Activated effector memory CD4-positive, alpha-beta T cell treated with Interleukin-2 at 50 U/mL for 16 hours (primary cell): ENCODE results near the gene PRKAR1B.
"Not testable (repeated sequence)": the region's sequence is repeated elsewhere in the genome, so short reads cannot be mapped to it uniquely, and the experiment has no call there.

Experiments
- DNase-seq: peaks from one replicate; pipeline ENCODE4 v3.0.0-alpha.2; 2020

The PRKAR1B gene

DNA sequence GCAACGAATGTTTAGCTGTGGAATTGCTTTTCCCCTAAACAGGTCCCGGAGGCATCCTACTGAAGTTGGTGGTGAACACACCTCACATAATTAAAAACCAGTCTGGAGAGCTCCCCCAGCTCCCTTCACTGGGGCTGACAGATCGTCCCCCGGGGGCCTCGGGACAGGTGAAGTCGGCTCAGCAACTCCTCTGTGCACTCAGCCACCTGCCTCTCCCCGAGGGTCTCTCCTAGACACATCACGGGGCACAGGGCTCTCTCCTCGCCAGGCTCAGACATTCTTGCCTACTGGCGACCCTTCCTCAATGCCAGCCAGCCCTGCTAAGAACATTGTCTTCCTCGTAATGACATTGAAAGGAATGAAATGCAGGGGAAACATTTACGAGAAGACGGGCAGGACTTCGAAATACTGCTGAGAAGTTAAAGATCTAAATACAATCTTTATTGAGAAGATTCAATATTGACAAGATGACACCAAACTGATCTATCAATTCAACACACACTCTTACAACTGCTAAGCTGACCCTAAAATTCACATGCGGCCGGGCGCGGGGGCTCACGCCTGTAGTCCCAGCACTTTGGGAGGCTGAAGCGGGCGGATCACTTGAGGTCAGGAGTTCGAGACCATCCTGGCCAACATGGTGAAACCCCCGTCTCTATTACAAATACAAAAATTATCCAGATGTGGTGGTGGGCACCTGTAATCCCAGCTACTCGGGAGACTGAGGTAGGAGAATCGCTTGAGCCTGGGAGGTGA lies 88.6 kb downstream of the PRKAR1B start:
- no peak for DNase-seq

DNA sequence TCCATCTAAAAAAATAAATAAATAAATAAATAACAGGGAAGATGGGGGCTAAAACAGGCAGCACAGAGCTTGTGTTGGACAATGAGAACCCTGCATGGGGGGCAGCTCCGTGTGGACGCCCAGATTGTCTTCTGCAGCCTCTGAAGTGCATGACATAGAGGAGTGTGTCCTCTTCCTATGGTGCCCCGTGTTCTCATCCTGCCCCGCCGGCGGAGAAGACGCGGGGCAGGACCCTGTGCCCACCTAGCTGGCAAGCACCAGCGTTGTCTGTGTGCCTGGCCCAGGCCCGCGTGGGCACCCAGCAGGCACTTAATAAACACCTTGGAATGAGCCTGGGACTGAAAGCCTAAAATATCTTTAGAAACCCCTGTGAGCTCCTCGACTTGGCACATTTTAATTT lies 89.3 kb downstream of the PRKAR1B start:
- no peak for DNase-seq

DNA sequence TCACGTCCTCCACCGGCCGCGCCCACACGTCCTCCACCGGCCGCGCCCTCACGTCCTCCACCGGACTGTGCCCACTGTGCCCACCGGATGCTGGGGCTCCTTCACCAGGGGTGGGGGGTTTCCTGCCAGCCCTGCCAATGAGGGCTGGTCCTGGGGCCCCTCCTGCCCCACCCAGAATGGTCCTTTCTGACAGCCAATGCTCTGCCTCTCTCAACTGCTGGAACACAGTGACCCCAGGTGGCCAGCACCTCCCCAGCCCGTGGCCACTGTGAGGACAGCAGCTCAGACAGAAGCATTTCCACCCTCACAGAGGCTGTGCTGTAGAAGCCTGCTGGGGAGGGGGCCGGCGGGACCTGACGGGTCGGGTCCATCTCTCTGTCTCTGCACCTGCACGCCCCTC lies 90.7 kb downstream of the PRKAR1B start:
- DNase-seq = no peak

DNA sequence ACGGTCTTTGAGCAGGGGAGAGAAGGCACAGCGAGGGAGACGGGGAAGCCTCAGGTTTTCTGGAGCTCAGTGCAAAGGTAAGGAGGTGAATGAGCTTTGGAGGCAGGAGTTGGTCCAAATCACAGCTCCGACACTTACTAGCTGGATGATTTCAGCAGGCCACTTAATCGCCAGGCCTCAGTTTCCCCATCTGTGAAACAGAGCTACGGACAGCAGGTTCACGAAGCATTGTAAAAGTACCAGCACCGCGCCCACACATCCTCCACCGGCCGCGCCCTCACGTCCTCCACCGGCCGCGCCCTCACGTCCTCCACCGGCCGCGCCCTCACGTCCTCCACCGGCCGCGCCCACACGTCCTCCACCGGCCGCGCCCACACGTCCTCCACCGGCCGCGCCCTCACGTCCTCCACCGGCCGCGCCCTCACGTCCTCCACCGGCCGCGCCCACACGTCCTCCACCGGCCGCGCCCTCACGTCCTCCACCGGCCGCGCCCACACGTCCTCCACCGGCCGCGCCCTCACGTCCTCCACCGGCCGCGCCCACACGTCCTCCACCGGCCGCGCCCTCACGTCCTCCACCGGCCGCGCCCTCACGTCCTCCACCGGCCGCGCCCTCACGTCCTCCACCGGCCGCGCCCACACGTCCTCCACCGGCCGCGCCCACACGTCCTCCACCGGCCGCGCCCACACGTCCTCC lies 91.2 kb downstream of the PRKAR1B start:
- DNase-seq = not testable (repeated sequence)

DNA sequence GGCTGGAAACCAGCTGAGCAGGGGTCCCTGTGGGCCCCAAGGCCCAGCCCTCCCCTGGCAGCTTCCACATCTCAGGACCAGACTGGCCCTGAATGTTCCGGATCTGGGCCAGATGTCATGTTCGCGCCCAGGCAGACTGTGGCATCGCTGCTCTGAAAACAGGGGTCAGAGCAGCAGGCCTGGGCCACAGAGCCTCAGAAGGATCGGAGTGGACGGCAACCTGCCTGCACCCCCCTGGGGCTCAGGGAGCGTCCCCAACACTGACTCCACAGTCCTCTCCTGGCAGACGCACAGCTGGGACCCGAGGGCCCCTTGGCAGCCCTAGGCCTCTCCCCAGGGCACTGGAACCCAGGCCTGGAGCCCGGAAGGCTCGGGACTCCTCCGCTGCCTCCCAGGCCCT lies 91.9 kb downstream of the PRKAR1B start:
- no peak for DNase-seq

DNA sequence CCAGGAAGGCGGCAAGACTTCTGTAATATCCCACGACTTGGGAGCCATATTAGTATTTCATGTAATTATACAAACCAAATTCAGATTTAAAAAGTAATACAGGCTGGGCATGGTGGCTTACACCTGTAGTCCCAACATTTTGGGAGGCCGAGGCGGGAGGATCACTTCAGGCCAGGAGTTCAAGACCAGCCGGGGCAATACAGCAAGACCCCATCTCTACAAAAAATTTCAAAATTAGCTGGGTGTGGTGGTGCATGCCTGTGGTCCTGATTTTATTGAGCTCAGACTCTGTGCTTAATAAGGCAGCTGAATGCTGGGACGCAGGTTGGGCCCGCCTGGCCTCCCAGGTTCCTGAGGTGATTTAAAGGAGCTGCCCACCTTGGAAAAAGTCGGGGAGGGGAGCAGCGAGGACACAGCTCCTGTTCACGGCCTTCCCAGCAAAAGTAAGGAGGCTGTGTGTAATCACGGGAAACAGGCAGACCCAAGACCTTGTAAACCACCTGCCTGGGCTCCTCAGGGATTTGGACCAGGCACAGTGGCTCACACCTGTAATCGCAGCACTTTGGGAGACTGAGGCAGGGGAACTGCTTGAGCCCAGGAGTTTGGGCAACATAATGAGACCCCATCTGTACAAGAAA lies 93.6 kb downstream of the PRKAR1B start:
- DNase-seq = no peak

DNA sequence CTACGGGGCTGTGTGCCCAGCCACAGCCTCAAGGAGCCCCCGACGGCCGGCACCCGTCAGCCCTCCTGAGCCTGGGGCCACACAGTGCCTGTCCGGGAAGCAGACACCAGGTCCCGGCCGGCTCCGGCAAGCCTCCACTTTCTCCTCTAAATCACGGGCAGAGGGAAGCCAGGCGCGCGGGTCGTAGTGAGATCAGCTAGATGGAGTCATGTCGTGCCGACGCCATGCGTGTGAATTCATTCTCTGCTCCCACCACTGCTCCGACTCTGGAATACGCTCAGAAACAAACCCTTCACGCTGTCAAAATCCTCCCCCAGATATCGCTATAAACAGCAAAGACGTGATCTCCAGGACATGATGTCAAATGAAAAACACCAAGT lies 94.3 kb downstream of the PRKAR1B start:
- no peak for DNase-seq

DNA sequence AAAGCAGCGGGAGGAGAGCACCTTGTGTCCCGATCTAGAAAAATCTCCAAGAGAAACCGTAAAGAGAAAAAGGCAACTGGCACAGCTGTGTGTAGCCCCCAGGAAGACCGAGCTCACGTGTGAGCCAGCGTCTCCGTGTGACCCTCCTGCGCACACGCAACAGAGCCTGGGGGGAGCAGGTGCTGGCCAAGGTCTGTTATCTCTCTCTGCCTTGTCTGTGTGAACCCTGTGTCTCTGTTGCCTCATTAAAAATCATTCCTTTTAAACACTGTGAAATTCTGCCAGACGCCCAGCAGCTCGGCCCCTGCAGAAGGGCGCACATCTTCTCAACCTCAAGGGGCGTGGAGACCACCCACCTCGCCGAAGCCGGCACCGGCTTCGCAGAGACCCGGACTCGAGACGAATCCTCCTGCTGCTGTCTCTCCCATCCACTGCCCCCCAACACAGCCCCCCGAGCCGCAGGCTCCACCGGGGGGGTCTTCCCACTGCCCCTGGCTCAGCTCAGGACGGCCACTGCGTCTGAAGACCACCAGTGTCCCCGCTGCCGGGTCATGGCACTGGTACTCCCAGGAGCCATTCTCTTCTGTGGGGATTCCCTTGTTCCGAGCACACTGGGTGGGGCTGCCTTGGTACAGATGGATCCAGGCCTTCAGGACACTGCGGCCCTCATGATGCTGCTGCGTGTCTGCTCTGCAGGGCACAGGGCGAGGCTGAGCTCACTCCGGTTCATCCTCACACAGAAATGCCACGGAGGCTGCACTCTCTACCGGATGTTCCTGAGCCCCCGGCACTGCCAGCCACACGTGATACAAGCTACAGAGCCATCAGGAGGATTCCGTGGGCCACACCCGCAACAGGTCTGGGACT lies 94.9 kb downstream of the PRKAR1B start:
- no peak for DNase-seq

DNA sequence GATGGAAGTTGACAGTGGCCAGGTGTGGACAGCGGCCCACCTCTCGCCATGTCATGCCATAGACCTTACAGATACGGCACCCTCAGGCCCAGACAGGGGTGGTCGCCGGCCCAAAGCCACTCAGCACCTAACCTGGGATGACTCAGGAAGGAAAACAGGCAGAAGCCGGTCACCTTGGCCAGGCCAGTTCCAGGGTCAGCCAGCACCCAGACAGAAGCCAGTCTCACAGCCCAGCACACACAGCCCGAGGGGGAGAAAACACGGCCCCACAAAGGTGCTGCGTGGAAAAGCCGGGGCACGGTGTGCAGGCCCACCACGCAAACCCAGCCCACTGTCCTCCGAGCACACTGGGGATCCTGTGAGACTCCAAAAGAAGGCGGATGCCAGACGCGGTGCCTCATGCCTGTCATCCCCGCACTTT lies 95.8 kb downstream of the PRKAR1B start:
- no peak for DNase-seq

GRCh38 chr7:630539-630938 lies 96.5 kb downstream of the PRKAR1B start:
- no peak for DNase-seq

DNA sequence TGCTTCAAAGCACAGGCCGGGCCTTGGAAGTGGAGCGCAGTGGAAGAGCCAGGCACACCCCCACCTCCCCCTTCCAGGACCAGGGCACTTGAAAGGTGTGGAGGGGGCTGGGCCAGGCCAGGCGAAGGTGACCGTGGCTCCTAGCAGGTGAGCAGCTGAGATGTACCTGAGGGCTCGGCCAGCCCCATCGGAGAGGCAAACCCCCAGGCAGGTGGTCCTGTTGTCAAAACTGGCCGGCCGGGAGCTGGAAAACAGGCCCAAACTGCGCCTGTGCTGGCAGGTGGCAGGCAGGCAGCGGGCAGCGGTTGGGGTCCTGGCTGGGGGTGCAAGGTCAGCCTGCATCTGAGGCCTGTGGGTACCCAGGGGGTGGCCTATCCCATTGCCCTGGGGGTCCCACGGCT lies 97.0 kb downstream of the PRKAR1B start:
- DNase-seq = no peak

GRCh38 chr7:628826-629225 lies 98.3 kb downstream of the PRKAR1B start:
- no peak for DNase-seq

DNA sequence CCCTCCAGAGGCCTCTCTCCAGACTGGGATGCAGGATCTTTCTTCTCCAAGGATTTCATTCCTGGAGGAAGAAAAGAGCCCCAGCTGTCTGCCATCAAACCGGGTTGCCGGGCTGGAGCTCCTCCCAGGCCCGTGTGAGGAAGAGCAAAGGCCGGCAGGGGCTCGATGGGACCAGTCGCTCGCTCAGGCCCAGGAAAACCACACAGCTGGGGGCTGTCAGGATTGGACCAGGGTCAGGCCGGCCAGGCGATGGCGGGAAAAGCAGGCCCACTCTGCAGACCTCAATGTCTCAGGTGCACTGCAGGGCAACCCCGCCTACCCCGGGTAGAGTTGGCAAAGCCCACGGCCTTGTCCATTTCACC lies 98.7 kb downstream of the PRKAR1B start:
- no peak for DNase-seq

- DNase-seq = no peak
Measured at GRCh38 chr7:627661-628401, 99.2 kb downstream of the PRKAR1B start.

DNA sequence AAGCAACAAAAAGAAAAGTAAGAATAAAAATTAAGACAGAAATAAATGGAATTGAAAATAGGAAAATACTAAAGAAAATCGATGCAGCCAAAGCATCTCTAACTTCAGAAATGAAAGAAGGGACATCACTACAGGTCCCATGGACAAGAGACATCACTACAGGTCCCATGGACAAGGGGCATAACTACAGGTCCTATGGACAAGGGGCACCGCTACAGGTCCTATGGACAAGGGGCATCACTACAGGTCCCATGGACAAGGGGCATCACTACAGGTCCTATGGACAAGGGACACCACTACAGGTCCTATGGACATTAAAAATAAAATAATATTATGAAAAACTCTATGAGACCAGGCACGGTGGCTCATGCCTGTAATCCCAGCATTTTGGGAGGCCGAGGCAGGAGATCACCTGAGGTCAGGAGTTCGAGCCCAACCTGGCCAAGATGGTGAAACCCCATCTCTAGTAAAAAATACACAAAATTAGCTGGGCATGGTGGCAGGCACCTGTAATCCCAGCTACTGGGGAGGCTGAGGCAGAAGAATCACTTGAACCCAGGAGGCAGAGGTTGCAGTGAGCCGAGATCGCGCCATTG lies 101.6 kb downstream of the PRKAR1B start:
- no peak for DNase-seq

- no peak for DNase-seq
Measured at GRCh38 chr7:623464-623863, 103.6 kb downstream of the PRKAR1B start.

GRCh38 chr7:621572-622285 lies 105.4 kb downstream of the PRKAR1B start:
- DNase-seq = no peak

GRCh38 chr7:620885-621284 lies 106.2 kb downstream of the PRKAR1B start:
- no peak for DNase-seq

GRCh38 chr7:620056-620455 lies 107.0 kb downstream of the PRKAR1B start:
- no peak for DNase-seq

GRCh38 chr7:619368-619840 lies 107.7 kb downstream of the PRKAR1B start:
- no peak for DNase-seq
